HG03095 (cell line): ENCODE measurements around the gene ANKRD29.
"Not testable (repeated sequence)": the region's sequence is repeated elsewhere in the genome, so short reads cannot be mapped to it uniquely, and the experiment has no call there.

Experiments used
- ATAC-seq: cut with Tn5 transposase; IDR thresholded peaks from one replicate; pipeline ENCODE4 v1.9.1; 2021; ENCODE audit warnings: moderate library complexity; ENCODE audit not compliant: unreplicated experiment

ANKRD29 gene

GRCh38 chr18:23646282-23646681 is 16.4 kb downstream of the ANKRD29 start:
- no peak for ATAC-seq

- no peak for ATAC-seq
These were observed 17.0 kb downstream of the ANKRD29 start for GRCh38 chr18:23645568-23646175.

GRCh38 chr18:23643815-23644490 is 18.8 kb downstream of the ANKRD29 start:
- no peak for ATAC-seq

GRCh38 chr18:23641937-23642666 is 20.6 kb downstream of the ANKRD29 start:
- ATAC-seq: no peak

GRCh38 chr18:23641143-23641720 is 21.5 kb downstream of the ANKRD29 start:
- ATAC-seq: no peak

- no peak for ATAC-seq
These were observed 22.7 kb downstream of the ANKRD29 start for GRCh38 chr18:23640052-23640451.

GRCh38 chr18:23636433-23636832 is 26.3 kb downstream of the ANKRD29 start:
- ATAC-seq: not testable (repeated sequence)

- no peak for ATAC-seq
These were observed 26.7 kb downstream of the ANKRD29 start for GRCh38 chr18:23636071-23636399.

GRCh38 chr18:23635283-23636070 is 27.2 kb downstream of the ANKRD29 start:
- no peak for ATAC-seq

- no peak for ATAC-seq
These were observed 28.0 kb downstream of the ANKRD29 start for GRCh38 chr18:23634692-23635091.

GRCh38 chr18:23632615-23633014 is 30.1 kb downstream of the ANKRD29 start:
- ATAC-seq: no peak

GRCh38 chr18:23631746-23632145 is 31.0 kb downstream of the ANKRD29 start:
- ATAC-seq: no peak

- no peak for ATAC-seq
These were observed 31.4 kb downstream of the ANKRD29 start for GRCh38 chr18:23631312-23631711.

- peak; percentile 92 for ATAC-seq
These were observed 33.2 kb downstream of the ANKRD29 start for GRCh38 chr18:23629444-23629946.

- no peak for ATAC-seq
These were observed 34.7 kb downstream of the ANKRD29 start for GRCh38 chr18:23627970-23628369.

GRCh38 chr18:23627321-23627720 is 35.4 kb downstream of the ANKRD29 start:
- no peak for ATAC-seq

- ATAC-seq: no peak
These were observed 36.0 kb downstream of the ANKRD29 start for GRCh38 chr18:23626451-23627279.

GRCh38 chr18:23623040-23623439 is 39.7 kb downstream of the ANKRD29 start:
- ATAC-seq: no peak

GRCh38 chr18:23619388-23619881 is 43.3 kb downstream of the ANKRD29 start:
- ATAC-seq: no peak

- ATAC-seq: no peak
These were observed 43.8 kb downstream of the ANKRD29 start for GRCh38 chr18:23618862-23619387.
